ENCODE data around the gene ZMIZ1. TPM values are rescaled to one million over a fixed set of nuclear protein-coding genes. Genes with fewer than 3 reads are reported as not detected.

The ZMIZ1 gene
- total RNA-seq, 1 experiment from 2014 or later: 34.2 TPM

DNA sequence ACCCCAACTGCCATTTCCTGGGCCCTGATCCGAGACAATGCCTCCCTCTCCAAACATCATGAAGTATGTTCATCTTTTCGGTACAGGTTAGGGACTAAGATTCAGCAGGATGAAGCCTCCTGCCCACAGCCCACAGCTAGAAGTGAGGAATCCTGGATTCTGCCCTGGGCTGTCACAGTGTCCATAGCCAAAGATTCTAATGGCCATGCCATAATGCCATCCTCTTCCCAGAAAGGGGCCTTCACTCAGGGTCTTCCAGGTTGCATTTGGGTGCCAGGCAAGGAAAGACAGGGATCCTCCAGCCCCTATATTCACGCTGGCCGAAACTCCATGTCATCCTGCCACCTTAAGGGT is 15.7 kb upstream of the ZMIZ1 start:
- no peaks in the 10 kb centered on the region for H3K36me3 ChIP-seq (ENCODE audit: control insufficient read depth, insufficient read depth, low read length)
- no peaks in the 10 kb centered on the region for H3K27me3 ChIP-seq (ENCODE audit: control insufficient read depth, insufficient read depth, low read length)
- in situ Hi-C loops (cut with HindIII; ENCODE audit: low pct_unique_long_range_greater_than_20kb, low sequenced_read_pairs) (no loop called here), intact Hi-C loops (cut with micrococcal nuclease; ENCODE audit: unreplicated experiment) (no loop called here)
- H3K9me3 ChIP-seq (ENCODE audit: control insufficient read depth, insufficient read depth, low read depth, low read length): no peaks in the 10 kb centered on the region
- TF ChIP-seq TCF7L2 (IDR thresholded peaks at IDR 0.05; ENCODE audit: low read depth, low read length): no peak
- TF ChIP-seq, protein P1, sequence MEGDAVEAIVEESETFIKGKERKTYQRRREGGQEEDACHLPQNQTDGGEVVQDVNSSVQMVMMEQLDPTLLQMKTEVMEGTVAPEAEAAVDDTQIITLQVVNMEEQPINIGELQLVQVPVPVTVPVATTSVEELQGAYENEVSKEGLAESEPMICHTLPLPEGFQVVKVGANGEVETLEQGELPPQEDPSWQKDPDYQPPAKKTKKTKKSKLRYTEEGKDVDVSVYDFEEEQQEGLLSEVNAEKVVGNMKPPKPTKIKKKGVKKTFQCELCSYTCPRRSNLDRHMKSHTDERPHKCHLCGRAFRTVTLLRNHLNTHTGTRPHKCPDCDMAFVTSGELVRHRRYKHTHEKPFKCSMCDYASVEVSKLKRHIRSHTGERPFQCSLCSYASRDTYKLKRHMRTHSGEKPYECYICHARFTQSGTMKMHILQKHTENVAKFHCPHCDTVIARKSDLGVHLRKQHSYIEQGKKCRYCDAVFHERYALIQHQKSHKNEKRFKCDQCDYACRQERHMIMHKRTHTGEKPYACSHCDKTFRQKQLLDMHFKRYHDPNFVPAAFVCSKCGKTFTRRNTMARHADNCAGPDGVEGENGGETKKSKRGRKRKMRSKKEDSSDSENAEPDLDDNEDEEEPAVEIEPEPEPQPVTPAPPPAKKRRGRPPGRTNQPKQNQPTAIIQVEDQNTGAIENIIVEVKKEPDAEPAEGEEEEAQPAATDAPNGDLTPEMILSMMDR (IDR thresholded peaks at IDR 0.05): no peak
- ChIA-PET CTCF (no interaction called here), POLR2A (no interaction called here)
- H3K4me1 ChIP-seq (ENCODE audit: control insufficient read depth, insufficient read depth, low read length): peaks cover 6% of the 10 kb centered on the region
- ATAC-seq: no peak
- H3K4me3 ChIP-seq (ENCODE audit: low read depth in 2 of 2, low read length in 2 of 2): no peak overlapping the region
- no peak overlapping the region for H3K27ac ChIP-seq (ENCODE audit: low read length)
- no peak for DNase-seq (ENCODE audit: low read depth, low spot score)
- BruUV-seq (replicated peaks): no TSS peak

DNA sequence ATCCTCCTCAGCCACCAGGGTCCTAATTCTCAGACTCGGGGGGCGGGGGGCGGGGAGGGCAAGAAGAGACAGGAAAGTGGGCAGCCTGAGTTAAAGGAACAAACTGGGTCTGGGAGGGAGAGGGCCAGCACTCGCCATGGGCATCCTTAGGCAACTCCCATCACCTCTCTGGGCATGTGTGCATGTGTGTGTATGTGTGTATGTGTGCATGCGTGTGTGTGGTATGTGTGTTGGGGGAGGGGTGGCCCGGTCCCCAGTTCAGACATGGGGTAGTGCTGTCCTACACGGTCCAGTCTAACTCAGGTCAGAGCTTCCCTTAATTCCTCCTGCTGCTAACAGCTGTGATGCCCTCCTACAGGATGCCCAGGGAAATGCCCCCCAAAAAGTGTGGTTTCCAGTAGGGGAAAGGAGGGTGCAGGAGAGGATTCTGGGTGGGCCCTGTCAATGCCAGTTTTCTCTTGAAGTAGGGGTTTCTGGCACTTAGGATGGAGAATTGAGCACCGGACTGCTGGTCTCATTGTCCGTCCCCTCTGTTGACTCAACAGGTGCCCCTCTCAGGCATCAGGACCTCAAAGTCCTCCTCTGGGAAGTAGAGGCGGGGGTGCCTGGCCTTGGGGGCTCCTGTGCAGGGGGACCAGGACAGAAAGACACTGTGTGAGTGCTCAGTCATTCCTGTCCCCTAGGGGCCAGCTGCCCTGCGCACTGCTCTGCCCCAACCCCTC is 15.1 kb upstream of the ZMIZ1 start:
- Histone ChIP-seq H3K4me3 (ENCODE audit: low read depth in 2 of 2, low read length in 2 of 2) (no peak overlapping the region), H3K4me1 (ENCODE audit: control insufficient read depth, insufficient read depth, low read length) (peaks cover 2% of the 10 kb centered on the region; the same call in 1 of the 2 replicates), H3K36me3 (ENCODE audit: control insufficient read depth, insufficient read depth, low read length) (no peaks in the 10 kb centered on the region), H3K27ac (ENCODE audit: low read length) (no peak overlapping the region), H3K27me3 (ENCODE audit: control insufficient read depth, insufficient read depth, low read length) (no peaks in the 10 kb centered on the region), H3K9me3 (ENCODE audit: control insufficient read depth, insufficient read depth, low read depth, low read length) (no peaks in the 10 kb centered on the region)
- DNase-seq (ENCODE audit: low read depth, low spot score) (no peak), ATAC-seq (no peak)
- BruUV-seq (replicated peaks): no TSS peak
- ChIA-PET POLR2A (no interaction called here), CTCF (no interaction called here)
- in situ Hi-C loops (cut with HindIII; ENCODE audit: low pct_unique_long_range_greater_than_20kb, low sequenced_read_pairs): no loop called here
- no peak for TF ChIP-seq POLR2AphosphoS5 (IDR thresholded peaks at IDR 0.05; ENCODE audit: low read depth, low read length)
- intact Hi-C loops (cut with micrococcal nuclease; ENCODE audit: unreplicated experiment): no loop called here

DNA sequence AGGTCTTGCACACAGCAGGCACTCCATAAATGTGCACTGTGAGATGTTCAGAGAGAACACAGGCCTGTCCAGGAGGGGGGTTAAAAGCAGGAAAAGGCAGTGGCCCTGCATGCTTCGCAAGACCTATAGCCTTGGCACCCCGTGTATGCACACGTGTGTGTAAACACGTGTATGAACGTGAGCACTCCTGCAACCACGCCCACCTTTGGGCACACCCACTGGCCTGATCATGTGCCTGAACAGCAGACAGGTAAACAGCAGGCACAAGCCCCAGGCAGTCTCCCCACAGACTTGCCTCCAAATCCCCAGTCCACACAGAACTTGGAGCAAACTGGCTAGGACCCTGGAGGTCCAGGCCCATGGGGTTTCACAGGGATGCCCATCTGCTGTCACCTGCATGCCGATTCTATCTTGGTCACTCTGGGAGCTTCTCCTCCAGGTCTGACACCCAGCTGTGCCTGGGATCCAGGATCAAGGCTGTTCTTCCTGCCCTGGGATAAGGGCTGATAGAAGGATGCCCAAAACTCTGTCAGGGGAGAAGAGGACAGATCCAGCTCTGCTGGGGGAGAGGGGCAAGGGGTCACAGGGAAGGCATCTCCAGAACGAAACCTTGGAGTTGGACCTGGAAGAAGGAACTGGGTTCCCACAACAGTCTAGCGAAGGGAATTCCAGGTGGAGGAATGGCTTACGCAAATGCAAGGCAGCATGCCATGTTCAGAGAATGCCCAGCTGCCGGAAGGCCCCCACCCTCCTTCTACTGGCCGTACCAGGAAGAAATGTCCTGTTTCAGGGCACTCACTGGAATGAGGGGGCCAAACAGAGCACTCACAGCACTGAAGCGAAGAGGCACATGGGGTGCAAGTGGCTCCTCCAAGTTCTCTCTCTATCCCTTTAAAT is 14.3 kb upstream of the ZMIZ1 start:
- H3K9me3 ChIP-seq (ENCODE audit: control insufficient read depth, insufficient read depth, low read depth, low read length): no peaks in the 10 kb centered on the region
- no TSS peak for BruUV-seq (replicated peaks)
- no peak overlapping the region for H3K4me3 ChIP-seq (ENCODE audit: low read depth in 2 of 2, low read length in 2 of 2)
- H3K27me3 ChIP-seq (ENCODE audit: control insufficient read depth, insufficient read depth, low read length): no peaks in the 10 kb centered on the region
- TF ChIP-seq SIN3A (IDR thresholded peaks at IDR 0.05; ENCODE audit: borderline replicate concordance, insufficient read depth, low read depth, low read length): no peak
- TF ChIP-seq, protein P1 (IDR thresholded peaks at IDR 0.05): no peak
- TF ChIP-seq, protein P2, sequence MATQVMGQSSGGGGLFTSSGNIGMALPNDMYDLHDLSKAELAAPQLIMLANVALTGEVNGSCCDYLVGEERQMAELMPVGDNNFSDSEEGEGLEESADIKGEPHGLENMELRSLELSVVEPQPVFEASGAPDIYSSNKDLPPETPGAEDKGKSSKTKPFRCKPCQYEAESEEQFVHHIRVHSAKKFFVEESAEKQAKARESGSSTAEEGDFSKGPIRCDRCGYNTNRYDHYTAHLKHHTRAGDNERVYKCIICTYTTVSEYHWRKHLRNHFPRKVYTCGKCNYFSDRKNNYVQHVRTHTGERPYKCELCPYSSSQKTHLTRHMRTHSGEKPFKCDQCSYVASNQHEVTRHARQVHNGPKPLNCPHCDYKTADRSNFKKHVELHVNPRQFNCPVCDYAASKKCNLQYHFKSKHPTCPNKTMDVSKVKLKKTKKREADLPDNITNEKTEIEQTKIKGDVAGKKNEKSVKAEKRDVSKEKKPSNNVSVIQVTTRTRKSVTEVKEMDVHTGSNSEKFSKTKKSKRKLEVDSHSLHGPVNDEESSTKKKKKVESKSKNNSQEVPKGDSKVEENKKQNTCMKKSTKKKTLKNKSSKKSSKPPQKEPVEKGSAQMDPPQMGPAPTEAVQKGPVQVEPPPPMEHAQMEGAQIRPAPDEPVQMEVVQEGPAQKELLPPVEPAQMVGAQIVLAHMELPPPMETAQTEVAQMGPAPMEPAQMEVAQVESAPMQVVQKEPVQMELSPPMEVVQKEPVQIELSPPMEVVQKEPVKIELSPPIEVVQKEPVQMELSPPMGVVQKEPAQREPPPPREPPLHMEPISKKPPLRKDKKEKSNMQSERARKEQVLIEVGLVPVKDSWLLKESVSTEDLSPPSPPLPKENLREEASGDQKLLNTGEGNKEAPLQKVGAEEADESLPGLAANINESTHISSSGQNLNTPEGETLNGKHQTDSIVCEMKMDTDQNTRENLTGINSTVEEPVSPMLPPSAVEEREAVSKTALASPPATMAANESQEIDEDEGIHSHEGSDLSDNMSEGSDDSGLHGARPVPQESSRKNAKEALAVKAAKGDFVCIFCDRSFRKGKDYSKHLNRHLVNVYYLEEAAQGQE (IDR thresholded peaks at IDR 0.05; ENCODE audit: insufficient read depth in 1 of 2, low read depth in 2 of 2, low read length in 1 of 2): no peak
- TF ChIP-seq POLR2AphosphoS5 (IDR thresholded peaks at IDR 0.05; ENCODE audit: low read depth, low read length): no peak
- TF ChIP-seq TCF7L2 (IDR thresholded peaks at IDR 0.05; ENCODE audit: low read depth, low read length): no peak
- ChIA-PET CTCF (no interaction called here), POLR2A (no interaction called here)
- intact Hi-C loops (cut with micrococcal nuclease; ENCODE audit: unreplicated experiment) (no loop called here), in situ Hi-C loops (cut with HindIII; ENCODE audit: low pct_unique_long_range_greater_than_20kb, low sequenced_read_pairs) (no loop called here)
- H3K36me3 ChIP-seq (ENCODE audit: control insufficient read depth, insufficient read depth, low read length): no peaks in the 10 kb centered on the region
- H3K4me1 ChIP-seq (ENCODE audit: control insufficient read depth, insufficient read depth, low read length): no peaks in the 10 kb centered on the region
- no peak for ATAC-seq
- no peak overlapping the region for H3K27ac ChIP-seq (ENCODE audit: low read length)
- DNase-seq (ENCODE audit: low read depth, low spot score): no peak
